ENCODE measurements around the gene PTCH1. TPM values are rescaled to one million over a fixed set of nuclear protein-coding genes. Genes with fewer than 3 reads are reported as not detected.

Gene PTCH1
- total and polyA plus RNA-seq, 4 donors: 3.1 to 31.1 (median 12.1) TPM

DNA sequence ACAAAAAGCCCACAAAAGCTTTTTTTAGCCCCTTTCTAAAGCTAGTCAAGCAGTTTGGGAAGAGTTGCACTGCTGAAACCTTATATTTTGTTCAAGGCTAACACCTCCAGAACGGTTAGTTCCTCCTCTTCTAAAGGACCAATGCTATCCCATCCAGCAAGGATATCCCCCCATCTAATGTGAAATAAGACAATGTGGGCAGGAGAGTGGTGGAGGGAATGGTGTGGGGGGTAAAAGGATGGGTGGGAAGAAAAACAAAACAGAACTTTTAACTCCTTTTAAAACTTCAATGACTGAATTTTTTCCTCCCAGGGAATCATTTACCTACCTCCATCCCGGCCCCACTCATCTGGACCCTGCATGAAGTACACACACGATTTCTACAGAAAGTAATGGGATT, 21.2 kb downstream of the PTCH1 start:
- peaks cover 4 to 91% (median 39%) of the 10 kb centered on the region in 5 donors for H3K4me1 ChIP-seq (ENCODE audit: control insufficient read depth in 5 of 5, insufficient read depth in 5 of 5, low read length in 5 of 5)
- TF ChIP-seq, protein P1, sequence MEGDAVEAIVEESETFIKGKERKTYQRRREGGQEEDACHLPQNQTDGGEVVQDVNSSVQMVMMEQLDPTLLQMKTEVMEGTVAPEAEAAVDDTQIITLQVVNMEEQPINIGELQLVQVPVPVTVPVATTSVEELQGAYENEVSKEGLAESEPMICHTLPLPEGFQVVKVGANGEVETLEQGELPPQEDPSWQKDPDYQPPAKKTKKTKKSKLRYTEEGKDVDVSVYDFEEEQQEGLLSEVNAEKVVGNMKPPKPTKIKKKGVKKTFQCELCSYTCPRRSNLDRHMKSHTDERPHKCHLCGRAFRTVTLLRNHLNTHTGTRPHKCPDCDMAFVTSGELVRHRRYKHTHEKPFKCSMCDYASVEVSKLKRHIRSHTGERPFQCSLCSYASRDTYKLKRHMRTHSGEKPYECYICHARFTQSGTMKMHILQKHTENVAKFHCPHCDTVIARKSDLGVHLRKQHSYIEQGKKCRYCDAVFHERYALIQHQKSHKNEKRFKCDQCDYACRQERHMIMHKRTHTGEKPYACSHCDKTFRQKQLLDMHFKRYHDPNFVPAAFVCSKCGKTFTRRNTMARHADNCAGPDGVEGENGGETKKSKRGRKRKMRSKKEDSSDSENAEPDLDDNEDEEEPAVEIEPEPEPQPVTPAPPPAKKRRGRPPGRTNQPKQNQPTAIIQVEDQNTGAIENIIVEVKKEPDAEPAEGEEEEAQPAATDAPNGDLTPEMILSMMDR (IDR thresholded peaks at IDR 0.05; ENCODE audit: control extremely low read depth, extremely low read depth): no peak
- ATAC-seq (ENCODE audit: insufficient read depth, low FRiP score) (no peak), DNase-seq (no peak)
- no peaks in the 10 kb centered on the region for H3K9me3 ChIP-seq (ENCODE audit: control insufficient read depth in 4 of 4, insufficient read depth in 3 of 4, low read length in 3 of 4)
- H3K36me3 ChIP-seq (ENCODE audit: control insufficient read depth in 4 of 4, insufficient read depth in 4 of 4, low read length in 4 of 4): peaks cover 0 to 34% (median 14%) of the 10 kb centered on the region in 4 donors
- WGBS, 2 donors: 77 to 87% methylated on average over 3 of the region's 3 CpGs
- no peak overlapping the region for H3K4me3 ChIP-seq
- H3K9ac ChIP-seq (ENCODE audit: insufficient read depth in 1 of 2, low read length in 2 of 2): no peak overlapping the region
- H3K27ac ChIP-seq (ENCODE audit: low read depth in 1 of 2, low read length in 1 of 2): no peak overlapping the region
- H3K27me3 ChIP-seq (ENCODE audit: control insufficient read depth in 3 of 3, insufficient read depth in 3 of 3, low read length in 2 of 3): no peaks in the 10 kb centered on the region

DNA sequence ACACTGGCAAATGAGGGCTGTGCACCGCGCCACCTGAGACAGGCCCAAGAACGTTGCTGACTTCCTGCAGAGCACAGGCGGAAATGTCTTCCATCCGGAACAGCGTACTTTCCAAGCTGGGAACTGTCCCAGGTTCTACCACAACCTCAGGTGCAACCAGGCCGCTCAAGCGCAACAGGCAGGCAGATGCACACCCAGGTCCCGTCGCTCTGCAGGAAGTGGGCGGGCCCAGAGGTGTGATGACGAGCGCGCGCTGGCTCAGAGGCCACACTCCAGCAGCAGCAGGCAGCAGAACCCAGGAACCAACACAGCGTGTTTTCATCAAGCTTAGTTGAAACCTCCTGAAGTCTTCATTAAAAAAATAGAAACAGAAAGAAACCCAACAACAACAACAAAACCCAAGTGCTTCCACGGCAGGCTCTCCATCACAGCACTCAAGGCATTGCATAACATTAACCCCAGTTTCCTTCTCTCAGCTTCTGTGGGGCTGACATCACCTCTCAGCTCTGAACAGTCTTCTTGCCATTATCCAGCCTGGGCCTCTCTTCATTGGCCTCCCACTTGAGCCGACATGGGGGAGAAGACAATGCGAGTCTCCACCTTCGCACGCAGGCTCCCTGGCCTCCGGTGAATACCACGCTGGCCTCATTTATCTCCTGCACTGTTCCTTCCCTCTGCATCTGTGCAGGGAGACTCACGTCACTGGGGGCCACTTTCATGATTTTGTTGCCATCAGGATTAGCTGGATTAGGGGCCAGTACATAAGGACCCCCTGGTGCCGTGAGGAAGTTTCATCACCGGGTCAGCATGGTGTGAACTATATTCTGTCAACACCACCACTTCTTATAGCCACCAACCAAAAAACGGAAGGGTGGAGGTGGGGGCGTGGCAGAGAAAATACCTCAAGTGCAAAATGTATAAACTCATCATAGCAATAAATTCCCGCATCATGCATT, 22.1 kb downstream of the PTCH1 start:
- DNase-seq (peak; percentile 56 to 79 (median 66)), ATAC-seq (ENCODE audit: insufficient read depth, low FRiP score) (peak; percentile 67)
- H3K9me3 ChIP-seq (ENCODE audit: control insufficient read depth in 4 of 4, insufficient read depth in 3 of 4, low read length in 3 of 4): no peaks in the 10 kb centered on the region
- peaks cover 0 to 30% (median 12%) of the 10 kb centered on the region in 4 donors for H3K36me3 ChIP-seq (ENCODE audit: control insufficient read depth in 4 of 4, insufficient read depth in 4 of 4, low read length in 4 of 4)
- H3K27me3 ChIP-seq (ENCODE audit: control insufficient read depth in 3 of 3, insufficient read depth in 3 of 3, low read length in 2 of 3): no peaks in the 10 kb centered on the region
- H3K4me1 ChIP-seq (ENCODE audit: control insufficient read depth in 5 of 5, insufficient read depth in 5 of 5, low read length in 5 of 5): peaks cover 4 to 86% (median 34%) of the 10 kb centered on the region in 5 donors
- no peak overlapping the region for H3K9ac ChIP-seq (ENCODE audit: insufficient read depth in 1 of 2, low read length in 2 of 2)
- H3K4me3 ChIP-seq: no peak overlapping the region
- TF ChIP-seq, protein P1 (IDR thresholded peaks at IDR 0.05; ENCODE audit: control extremely low read depth, extremely low read depth): no peak
- H3K27ac ChIP-seq (ENCODE audit: low read depth in 1 of 2, low read length in 1 of 2): peak overlapping the region in 1 of 2 donors; percentile 21
- 65 to 72% methylated on average over 29 of the region's 29 CpGs for WGBS, 2 donors

DNA sequence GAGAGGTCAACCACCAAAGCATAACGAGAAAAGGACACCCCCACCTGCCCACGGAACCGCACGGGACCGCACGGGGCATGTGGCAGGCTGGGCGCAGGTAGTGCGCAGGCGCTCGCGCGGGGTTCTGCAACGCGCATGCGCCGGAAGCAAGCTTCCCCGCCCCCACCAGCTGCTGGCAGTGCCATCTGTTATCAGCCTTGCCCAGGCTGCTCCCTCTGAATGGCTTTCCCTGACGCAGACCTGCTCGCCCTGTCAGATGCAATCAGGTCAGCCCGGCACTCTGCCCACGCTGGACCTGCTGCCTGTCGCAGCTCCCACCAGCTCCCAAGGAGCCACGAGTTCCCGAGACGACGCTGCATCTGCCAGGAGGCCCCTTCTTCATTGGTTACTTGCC, 22.8 kb downstream of the PTCH1 start:
- ATAC-seq (ENCODE audit: insufficient read depth, low FRiP score): no peak
- no peak for DNase-seq
- H3K27me3 ChIP-seq (ENCODE audit: control insufficient read depth in 3 of 3, insufficient read depth in 3 of 3, low read length in 2 of 3): no peaks in the 10 kb centered on the region
- no peak overlapping the region for H3K27ac ChIP-seq (ENCODE audit: low read depth in 1 of 2, low read length in 1 of 2)
- H3K4me3 ChIP-seq: no peak overlapping the region
- 92 to 94% methylated on average over 26 of the region's 26 CpGs for WGBS, 2 donors
- no peak overlapping the region for H3K9ac ChIP-seq (ENCODE audit: insufficient read depth in 1 of 2, low read length in 2 of 2)
- H3K9me3 ChIP-seq (ENCODE audit: control insufficient read depth in 4 of 4, insufficient read depth in 3 of 4, low read length in 3 of 4): no peaks in the 10 kb centered on the region
- TF ChIP-seq, protein P1 (IDR thresholded peaks at IDR 0.05; ENCODE audit: control extremely low read depth, extremely low read depth): no peak
- H3K4me1 ChIP-seq (ENCODE audit: control insufficient read depth in 5 of 5, insufficient read depth in 5 of 5, low read length in 5 of 5): peaks cover 0 to 79% (median 28%) of the 10 kb centered on the region in 5 donors
- peaks cover 0 to 28% (median 11%) of the 10 kb centered on the region in 4 donors for H3K36me3 ChIP-seq (ENCODE audit: control insufficient read depth in 4 of 4, insufficient read depth in 4 of 4, low read length in 4 of 4)
